SK-MEL-5 (cell line): ENCODE results near the gene PROZ. TPM values are rescaled to one million over a fixed set of nuclear protein-coding genes. Genes with fewer than 3 reads are reported as not detected.

Experiments used
- DNase-seq: peaks from one replicate; pipeline ENCODE4 v3.0.0-alpha.2; 2016; ENCODE audit warnings: low read depth, low spot score
- in situ Hi-C: cut with HindIII; loops from 2 replicates; pipeline ENCODE4 v1.10.0; 2016; ENCODE audit warnings: low sequenced_read_pairs, high pct_unique_total_duplicates, low pct_unique_long_range_greater_than_20kb
- total RNA-seq: library from RNA; depleted of rRNA; stranded (reverse); fragments of >200 nt; shearing (Covaris generic); gene quantifications from 2 replicates; pipeline ENCODE4 v1.2.3, GENCODE V29; 2014

Gene PROZ
- total RNA-seq, 1 experiment from 2014 or later: not detected

- DNase-seq: no peak
- in situ Hi-C loops: no loop called here
Measured at GRCh38 chr13:113118261-113119021, 40.0 kb upstream of the PROZ start.

- no peak for DNase-seq
- in situ Hi-C loops: no loop called here
Measured at GRCh38 chr13:113119166-113119821, 39.2 kb upstream of the PROZ start.

- DNase-seq: no peak
- in situ Hi-C loops: no loop called here
Measured at GRCh38 chr13:113119822-113120189, 38.6 kb upstream of the PROZ start.

- in situ Hi-C loops: no loop called here
- DNase-seq: no peak
Measured at GRCh38 chr13:113120300-113121182, 37.9 kb upstream of the PROZ start.

GRCh38 chr13:113121183-113121927 lies 37.1 kb upstream of the PROZ start:
- no peak for DNase-seq
- in situ Hi-C loops: no loop called here

GRCh38 chr13:113121928-113122471 lies 36.4 kb upstream of the PROZ start:
- no peak for DNase-seq
- in situ Hi-C loops: no loop called here

- in situ Hi-C loops: no loop called here
- DNase-seq: no peak
Measured at GRCh38 chr13:113122550-113123225, 35.8 kb upstream of the PROZ start, which contains the start of gene F10. Gene F10 (plus strand): TSS chr13:113122799. CDS start chr13:113122856, 57 bp downstream.

GRCh38 chr13:113123226-113124201 lies 34.9 kb upstream of the PROZ start:
- peak; percentile 34 for DNase-seq
- in situ Hi-C loops: no loop called here

- in situ Hi-C loops: no loop called here
- DNase-seq: no peak
Measured at GRCh38 chr13:113124211-113124970, 34.1 kb upstream of the PROZ start.

- no peak for DNase-seq
- in situ Hi-C loops: no loop called here
Measured at GRCh38 chr13:113125506-113126264, 32.8 kb upstream of the PROZ start.

- in situ Hi-C loops: no loop called here
Measured at GRCh38 chr13:113126265-113127150, 31.9 kb upstream of the PROZ start.

GRCh38 chr13:113129480-113129879 lies 29.0 kb upstream of the PROZ start:
- in situ Hi-C loops: no loop called here
- DNase-seq: no peak

More at GRCh38 chr13:113126265-113127150, 31.9 kb upstream of the PROZ start:
- no peak for DNase-seq

GRCh38 chr13:113129921-113130750 lies 28.3 kb upstream of the PROZ start:
- DNase-seq: no peak
- in situ Hi-C loops: no loop called here
